ENCODE data around the gene TCEANC2.

Gene TCEANC2

GRCh38 chr1:54137534-54138061, 84.2 kb downstream of the TCEANC2 start:
- no peak for TF ChIP-seq CTCF (conservative IDR thresholded peaks at IDR 0.05; ENCODE audit: low read length)
- peak; percentile 67 for DNase-seq (ENCODE audit: low read depth)
- no peak overlapping the region for H3K4me3 ChIP-seq (ENCODE audit: low read length)

GRCh38 chr1:54138994-54139393, 85.6 kb downstream of the TCEANC2 start:
- no peak for DNase-seq (ENCODE audit: low read depth)
- H3K4me3 ChIP-seq (ENCODE audit: low read length) = no peak overlapping the region
- TF ChIP-seq CTCF (conservative IDR thresholded peaks at IDR 0.05; ENCODE audit: low read length) = no peak

GRCh38 chr1:54139711-54140110, 86.3 kb downstream of the TCEANC2 start:
- no peak for TF ChIP-seq CTCF (conservative IDR thresholded peaks at IDR 0.05; ENCODE audit: low read length)
- no peak overlapping the region for H3K4me3 ChIP-seq (ENCODE audit: low read length)
- DNase-seq (ENCODE audit: low read depth) = no peak

GRCh38 chr1:54142146-54142900, 88.9 kb downstream of the TCEANC2 start:
- H3K4me3 ChIP-seq (ENCODE audit: low read length) = no peak overlapping the region
- DNase-seq (ENCODE audit: low read depth) = no peak
- TF ChIP-seq CTCF (conservative IDR thresholded peaks at IDR 0.05; ENCODE audit: low read length) = no peak

GRCh38 chr1:54144366-54144765, 91.0 kb downstream of the TCEANC2 start:
- DNase-seq (ENCODE audit: low read depth) = no peak
- H3K4me3 ChIP-seq (ENCODE audit: low read length) = no peak overlapping the region
- no peak for TF ChIP-seq CTCF (conservative IDR thresholded peaks at IDR 0.05; ENCODE audit: low read length)

GRCh38 chr1:54149734-54150133, 96.3 kb downstream of the TCEANC2 start:
- no peak for DNase-seq (ENCODE audit: low read depth)
- no peak overlapping the region for H3K4me3 ChIP-seq (ENCODE audit: low read length)
- TF ChIP-seq CTCF (conservative IDR thresholded peaks at IDR 0.05; ENCODE audit: low read length) = no peak

GRCh38 chr1:54151013-54151412, 97.6 kb downstream of the TCEANC2 start:
- no peak for TF ChIP-seq CTCF (conservative IDR thresholded peaks at IDR 0.05; ENCODE audit: low read length)
- no peak overlapping the region for H3K4me3 ChIP-seq (ENCODE audit: low read length)
- no peak for DNase-seq (ENCODE audit: low read depth)

Measured in AG10803 (cell line).